K562 (cell line): ENCODE results near the gene GSTM2. TPM values are rescaled to one million over a fixed set of nuclear protein-coding genes. Genes with fewer than 3 reads are reported as not detected.

Source experiments
- ATF1 ChIP-seq, 2 experiments: fragments of 450-650 bp in 1 of 2; IDR thresholded peaks; 2 replicates each; pipeline ENCODE4 v1.6.1; 2016; ENCODE audit warnings: missing compliant biosample characterization in 1 of 2, missing genetic modification characterization in 1 of 2
- CAMTA2 ChIP-seq: fragments of 250-450 bp; sonication (Bioruptor Pico); conservative IDR thresholded peaks from 2 replicates; pipeline ENCODE4 v1.5.1; 2022
- DPF2 ChIP-seq: fragments of 450-650 bp; IDR thresholded peaks from 2 replicates; pipeline ENCODE4 v1.6.1; 2016
- E2F4 ChIP-seq: sonication (generic); formaldehyde crosslinking; IDR thresholded peaks from 2 replicates; pipeline ENCODE4 v1.8.0; 2022; ENCODE audit warnings: mild to moderate bottlenecking, low read depth, missing genetic modification reagents
- ELF4 ChIP-seq: fragments of 450-650 bp; formaldehyde crosslinking; IDR thresholded peaks from 2 replicates; pipeline ENCODE4 v1.4.0; 2022; ENCODE audit warnings: missing genetic modification characterization
- FOXP4 ChIP-seq: sonication (generic); formaldehyde crosslinking; IDR thresholded peaks from 2 replicates; pipeline ENCODE4 v1.8.0; 2022; ENCODE audit warnings: mild to moderate bottlenecking, missing genetic modification reagents, borderline replicate concordance
- L3MBTL2 ChIP-seq: fragments of 450-650 bp; IDR thresholded peaks from 2 replicates; pipeline ENCODE4 v1.6.1; 2016; ENCODE audit warnings: mild to moderate bottlenecking, moderate library complexity
- MYNN ChIP-seq, 2 experiments: sonication (generic); formaldehyde crosslinking in 1 of 2; IDR thresholded peaks; 2 replicates each; pipeline versions ENCODE4 v1.5.0 to v1.6.1; 2016 to 2020; ENCODE audit warnings: antibody characterized with exemption in 1 of 2, missing genetic modification reagents in 1 of 2
- PHF20 ChIP-seq: fragments of 450-650 bp; IDR thresholded peaks from 2 replicates; pipeline ENCODE4 v1.6.1; 2018; ENCODE audit not compliant: partially characterized antibody
- RBM14 ChIP-seq: fragments of 200-400 bp; formaldehyde crosslinking; IDR thresholded peaks from 2 replicates; pipeline ENCODE4 v1.6.1; 2018; ENCODE audit warnings: low read depth, mild to moderate bottlenecking, low read length, moderate library complexity, borderline replicate concordance; ENCODE audit not compliant: insufficient read depth
- TCF3 ChIP-seq: sonication (generic); formaldehyde crosslinking; IDR thresholded peaks from 2 replicates; pipeline ENCODE4 v1.4.0; 2020; ENCODE audit warnings: mild to moderate bottlenecking, missing genetic modification reagents
- TCF7 ChIP-seq: sonication (generic); IDR thresholded peaks from 2 replicates; pipeline ENCODE4 v1.6.1; 2016; ENCODE audit warnings: antibody characterized with exemption, borderline replicate concordance
- YY1 ChIP-seq, 3 experiments: IDR thresholded peaks; 2 replicates each; pipeline ENCODE4 v1.6.1; 2011; ENCODE audit warnings: low read length in 2 of 3, mild to moderate bottlenecking in 2 of 3, moderate library complexity in 2 of 3, borderline replicate concordance in 1 of 3, control low read depth in 1 of 3, low read depth in 1 of 3; ENCODE audit not compliant: insufficient read depth in 3 of 3, insufficient replicate concordance in 2 of 3, control insufficient read depth in 1 of 3, insufficient read length in 1 of 3; ENCODE audit errors: extremely low read depth in 1 of 3
- ZBTB11 ChIP-seq, 3 experiments: fragments of 200-800 bp in 1 of 3; fragments of 250-450 bp in 1 of 3; fragments of 450-650 bp in 1 of 3; sonication (Bioruptor Pico) in 1 of 3; sonication (Bioruptor generic) in 1 of 3; formaldehyde crosslinking in 1 of 3; IDR thresholded peaks; 2 replicates each; pipeline versions ENCODE4 v1.6.1 to v1.8.0; 2016 to 2022; ENCODE audit warnings: mild to moderate bottlenecking in 2 of 3, missing genetic modification characterization in 2 of 3, missing compliant biosample characterization in 1 of 3, moderate library complexity in 1 of 3
- ZNF280A ChIP-seq: fragments of 450-650 bp; IDR thresholded peaks from 2 replicates; pipeline ENCODE4 v1.6.1; 2018; ENCODE audit warnings: mild to moderate bottlenecking, low read depth; ENCODE audit not compliant: partially characterized antibody
- ZNF57 ChIP-seq: fragments of 450-650 bp; formaldehyde crosslinking; IDR thresholded peaks from 2 replicates; pipeline ENCODE4 v1.4.0; 2020; ENCODE audit warnings: mild to moderate bottlenecking, moderate library complexity
- ZNF830 ChIP-seq: fragments of 250-450 bp; sonication (Bioruptor Pico); IDR thresholded peaks from 2 replicates; pipeline ENCODE4 v1.5.0; 2021; ENCODE audit warnings: mild to moderate bottlenecking
- polyA plus RNA-seq, 8 experiments: library from polyadenylated mRNA; depleted of rRNA in 4 of 8; stranded (reverse) in 5 of 8; unstranded in 3 of 8; fragments of >200 nt; fragmentation: Nextera tagmentation in 2 of 8; fragmentation: Illumina TruSeq in 1 of 8; extraction: Ambion mirVana in 2 of 8; extraction: Trizol in 1 of 8; gene quantifications; 2 replicates each; pipeline versions ENCODE4 v1.2.1 to v1.2.3, GENCODE V29; 2011 to 2014; ENCODE audit warnings: inconsistent platforms in 1 of 8, missing spikeins in 1 of 8
- total RNA-seq, 7 experiments: library from RNA; depleted of rRNA in 6 of 7; stranded (reverse); fragments of >200 nt in 6 of 7; fragmentation: Illumina TruSeq in 2 of 7; extraction: Trizol in 2 of 7; gene quantifications; 2 replicates each; pipeline versions ENCODE4 v1.2.1 to v1.2.3, GENCODE V29; 2011 to 2021; ENCODE audit warnings: low replicate concordance in 1 of 7

The GSTM2 gene
- total and polyA plus RNA-seq, 9 of the 15 experiments (the other 6 are each of a cell fraction or from before 2014, with no cell fraction given) = 1.6 to 15.1 (median 6.8) TPM

GRCh38 chr1:109619576-109620400, 48.1 kb upstream of the GSTM2 start, which contains the start of the genes AMPD2 and GNAT2 (continued):
- TF ChIP-seq ZBTB11 (CRISPR knock-in tag; IDR thresholded peaks at IDR 0.05) = peak in 2 of 3 experiments; percentile 4 to 33; a peak in 1 of 6 replicates
- peak; percentile 52; the same call in 1 of the 2 replicates for TF ChIP-seq CAMTA2 (CRISPR knock-in tag)
- TF ChIP-seq TCF7 = no peak
- no peak for TF ChIP-seq ATF1 (CRISPR knock-in tag; IDR thresholded peaks at IDR 0.05)
- peak; percentile 75 for TF ChIP-seq ATF1 (tag; IDR thresholded peaks at IDR 0.05)
- peak; percentile 73 for TF ChIP-seq DPF2
- no peak for TF ChIP-seq MYNN (IDR thresholded peaks at IDR 0.05)
- TF ChIP-seq MYNN (CRISPR knock-in tag; IDR thresholded peaks at IDR 0.05) = no peak
- no peak for TF ChIP-seq PHF20
- TF ChIP-seq L3MBTL2 = peak; percentile 87
- TF ChIP-seq FOXP4 = peak; percentile 76
- TF ChIP-seq YY1 (IDR thresholded peaks at IDR 0.05; ENCODE audit: borderline replicate concordance in 1 of 3, control insufficient read depth in 1 of 3, extremely low read depth in 1 of 3, insufficient read depth in 3 of 3, insufficient read length in 1 of 3, insufficient replicate concordance in 2 of 3, low read depth in 1 of 3, low read length in 2 of 3) = peak in 2 of 3 experiments; percentile 88 to 92
- TF ChIP-seq RBM14 = 0 out of 2 replicates have a peak, but pooled peaks have one; percentile 56
- 0 out of 2 replicates have a peak, but pooled peaks have one; percentile 15 for TF ChIP-seq E2F4
- no peak for TF ChIP-seq ZNF830 (CRISPR knock-in tag)
- TF ChIP-seq ZNF280A = no peak
- TF ChIP-seq ELF4 (CRISPR knock-in tag) = peak; percentile 69; the same call in 1 of the 2 replicates
- TF ChIP-seq ZNF57 (CRISPR knock-in tag) = no peak
- no peak for TF ChIP-seq TCF3 (CRISPR knock-in tag)
